H1 (cell line): Measurements from ENCODE around the gene ZNF302.
A peak's percentile ranks its signal among the peaks of the same experiment; 100 is the strongest.

Experiments used
- CTCF ChIP-seq, 3 experiments: IDR thresholded peaks; 1 replicate in 2 of 3; 2 replicates in 1 of 3; pipeline versions ENCODE4 v1.5.1 to v1.6.1; 2011; ENCODE audit warnings: low read length in 3 of 3, mild to moderate bottlenecking in 3 of 3, inconsistent platforms in 2 of 3, low read depth in 1 of 3, moderate library complexity in 1 of 3; ENCODE audit not compliant: insufficient read depth in 1 of 3; ENCODE audit errors: control extremely low read depth in 1 of 3
- EZH2 ChIP-seq: fragments of 200-600 bp; sonication (generic); IDR thresholded peaks from 2 replicates; pipeline ENCODE4 v1.7.1; 2012; ENCODE audit warnings: low read depth, mild to moderate bottlenecking, moderate library complexity, low read length, inconsistent platforms; ENCODE audit not compliant: severe bottlenecking
- JUN ChIP-seq: IDR thresholded peaks from 2 replicates; pipeline ENCODE4 v1.6.1; 2011; ENCODE audit warnings: low read depth, mild to moderate bottlenecking, improper control_type of control experiment, low read length
- NRF1 ChIP-seq: IDR thresholded peaks from 2 replicates; pipeline ENCODE4 v1.6.1; 2011; ENCODE audit warnings: mild to moderate bottlenecking, low read depth, low read length, improper control_type of control experiment
- POLR2A ChIP-seq, 2 experiments: IDR thresholded peaks; 1 replicate in 1 of 2; 2 replicates in 1 of 2; pipeline ENCODE4 v1.6.1; 2011; ENCODE audit warnings: low read depth in 2 of 2, low read length in 2 of 2, mild to moderate bottlenecking in 2 of 2; ENCODE audit errors: control extremely low read depth in 1 of 2
- RFX5 ChIP-seq: IDR thresholded peaks from 2 replicates; pipeline ENCODE4 v1.6.1; 2011; ENCODE audit warnings: low read depth, low read length, improper control_type of control experiment, borderline replicate concordance
- SP1 ChIP-seq: IDR thresholded peaks from 2 replicates; pipeline ENCODE4 v1.6.1; 2011; ENCODE audit warnings: low read depth, low read length
- SRF ChIP-seq: IDR thresholded peaks from 2 replicates; pipeline ENCODE4 v1.6.1; 2011; ENCODE audit warnings: mild to moderate bottlenecking, low read depth, low read length, moderate library complexity
- USF2 ChIP-seq: IDR thresholded peaks from 2 replicates; pipeline ENCODE4 v1.6.1; 2011; ENCODE audit warnings: low read length, improper control_type of control experiment
- YY1 ChIP-seq: IDR thresholded peaks from 2 replicates; pipeline ENCODE4 v1.6.1; 2011; ENCODE audit warnings: low read depth, mild to moderate bottlenecking, low read length
- TF ChIP-seq, protein P1 (sequence below): IDR thresholded peaks from 2 replicates; pipeline ENCODE4 v1.6.1; 2011; ENCODE audit warnings: low read depth, mild to moderate bottlenecking, low read length; ENCODE audit not compliant: insufficient read depth

DNA sequence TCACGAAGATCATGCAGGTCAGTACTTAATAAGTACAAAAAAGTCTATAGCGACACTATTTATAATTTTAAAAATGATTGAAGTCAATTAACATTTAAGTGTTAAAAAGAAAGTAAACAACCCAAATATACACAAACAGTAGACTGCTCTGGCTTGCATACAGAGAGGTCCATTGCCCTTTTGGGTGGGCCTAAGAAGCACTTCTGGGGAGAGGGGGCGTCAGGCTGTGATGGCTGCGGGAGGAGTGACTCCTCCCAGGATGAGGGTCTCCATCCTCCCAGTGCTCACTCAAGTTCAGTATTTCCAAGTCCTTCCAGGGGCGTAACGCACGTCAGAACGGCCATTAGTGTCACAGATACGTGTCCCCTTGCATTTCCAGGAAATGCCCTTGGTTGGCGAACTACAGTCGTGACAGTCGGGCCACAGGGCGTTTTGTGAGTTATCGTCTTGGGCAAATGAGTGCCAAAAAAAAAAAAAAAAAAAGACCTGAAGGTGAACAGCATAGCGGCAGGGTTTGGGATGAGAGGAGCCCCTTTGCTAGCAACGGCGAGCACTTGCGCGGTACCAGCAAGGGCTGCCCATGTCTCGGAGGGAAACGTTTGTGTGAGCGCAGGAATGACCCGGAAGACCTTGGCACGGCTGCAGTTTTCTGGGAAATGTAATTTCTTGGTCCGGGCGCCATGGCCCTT lies 637 bp upstream of the ZNF302 start, which contains the start of gene SCGB2B2:
- TF ChIP-seq CTCF (IDR thresholded peaks at IDR 0.05; ENCODE audit: control extremely low read depth in 1 of 3, insufficient read depth in 1 of 3, low read depth in 1 of 3, low read length in 3 of 3) = 0 out of 4 replicates have a peak, but pooled peaks of 1 of the 3 experiments have one; percentile 2
- TF ChIP-seq EZH2 = no peak
- TF ChIP-seq YY1 = peak; percentile 86
- TF ChIP-seq RFX5 = no peak
- TF ChIP-seq SP1 = no peak
- no peak for TF ChIP-seq POLR2A (IDR thresholded peaks at IDR 0.05; ENCODE audit: control extremely low read depth in 1 of 2, low read depth in 2 of 2, low read length in 2 of 2)
- no peak for TF ChIP-seq JUN
- no peak for TF ChIP-seq SRF
- TF ChIP-seq NRF1 = no peak
- no peak for TF ChIP-seq USF2
- TF ChIP-seq, protein P1, sequence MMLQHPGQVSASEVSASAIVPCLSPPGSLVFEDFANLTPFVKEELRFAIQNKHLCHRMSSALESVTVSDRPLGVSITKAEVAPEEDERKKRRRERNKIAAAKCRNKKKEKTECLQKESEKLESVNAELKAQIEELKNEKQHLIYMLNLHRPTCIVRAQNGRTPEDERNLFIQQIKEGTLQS = no peak
